Coronary artery (tissue), 2 donors: Measurements from ENCODE around the gene SMOC2.
"Not testable (repeated sequence)": the region's sequence is repeated elsewhere in the genome, so short reads cannot be mapped to it uniquely, and the experiment has no call there.

ENCODE experiments used
- DNase-seq: peaks from one replicate; pipeline ENCODE4 v3.0.0-alpha.2; 2017; ENCODE audit warnings: low spot score
- H3K27ac ChIP-seq, 2 donors: fragments of 200-600 bp; sonication (generic); one replicate each; pipeline ENCODE4 v1.5.1; 2016 to 2019
- H3K4me3 ChIP-seq: fragments of 200-600 bp; sonication (generic); 2 replicates; pipeline ENCODE4 v1.5.1; 2016; ENCODE audit warnings: mild to moderate bottlenecking, moderate library complexity
- CTCF ChIP-seq: fragments of 200-600 bp; sonication (generic); IDR thresholded peaks from one replicate; pipeline ENCODE4 v1.5.1; 2019; ENCODE audit warnings: antibody characterized with exemption

SMOC2 gene

DNA sequence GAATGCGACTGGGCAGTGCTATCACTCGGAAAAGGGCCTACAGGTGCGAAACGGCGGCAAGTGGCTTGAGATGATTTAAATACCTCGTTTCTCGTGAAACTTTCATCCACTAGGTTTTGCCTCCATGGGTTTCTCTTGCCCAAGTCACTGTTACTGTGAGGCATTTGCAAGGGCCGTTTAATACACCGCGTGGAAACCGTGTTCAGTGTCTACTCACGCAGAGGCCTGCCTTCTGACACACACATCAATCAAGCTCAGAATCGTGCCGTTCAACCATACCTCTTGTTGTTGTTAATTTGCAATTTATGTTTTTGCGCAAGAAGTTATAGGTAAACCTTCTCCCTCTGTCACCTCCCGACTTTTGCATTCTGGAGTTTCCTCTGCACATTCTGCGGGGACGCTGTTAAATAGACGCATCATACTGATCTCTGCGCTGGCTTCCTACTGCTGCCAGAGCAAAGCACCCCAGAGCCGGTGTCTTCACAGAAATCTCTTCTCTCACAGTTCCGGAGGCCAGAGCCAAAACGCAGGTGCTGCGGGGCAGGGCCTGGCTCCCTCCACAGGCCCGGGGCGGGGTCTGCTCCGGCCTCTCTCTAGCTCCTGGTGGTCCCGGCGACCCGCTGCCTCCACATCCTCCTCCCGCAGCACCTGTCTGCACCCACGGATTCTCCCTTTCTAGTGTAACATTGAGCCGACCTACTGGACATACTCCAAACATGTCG, 251.4 kb downstream of the SMOC2 start:
- DNase-seq, result peak; percentile 22
- Histone ChIP-seq H3K4me3 (no peak overlapping the region), H3K27ac (no peak overlapping the region)
- no peak for TF ChIP-seq CTCF

DNA sequence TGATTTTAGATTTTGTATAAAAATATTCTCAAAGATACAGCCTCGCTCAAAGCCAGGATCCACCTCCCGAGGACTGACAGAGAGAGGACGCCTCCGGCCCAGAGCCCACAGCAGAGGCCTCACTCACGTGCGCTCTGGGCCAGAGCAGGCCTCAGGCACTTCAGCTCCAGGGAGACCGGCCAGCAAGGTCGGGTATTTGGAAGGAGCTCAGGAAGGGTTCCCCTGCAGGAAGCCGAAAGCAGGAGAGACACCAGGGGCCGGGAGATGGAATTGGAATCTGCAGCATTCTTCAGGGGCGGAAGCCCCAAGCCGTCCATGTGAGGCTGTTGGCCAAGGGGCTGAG, 251.9 kb downstream of the SMOC2 start:
- H3K27ac ChIP-seq, H3K4me3 ChIP-seq, DNase-seq: not testable (repeated sequence)

DNA sequence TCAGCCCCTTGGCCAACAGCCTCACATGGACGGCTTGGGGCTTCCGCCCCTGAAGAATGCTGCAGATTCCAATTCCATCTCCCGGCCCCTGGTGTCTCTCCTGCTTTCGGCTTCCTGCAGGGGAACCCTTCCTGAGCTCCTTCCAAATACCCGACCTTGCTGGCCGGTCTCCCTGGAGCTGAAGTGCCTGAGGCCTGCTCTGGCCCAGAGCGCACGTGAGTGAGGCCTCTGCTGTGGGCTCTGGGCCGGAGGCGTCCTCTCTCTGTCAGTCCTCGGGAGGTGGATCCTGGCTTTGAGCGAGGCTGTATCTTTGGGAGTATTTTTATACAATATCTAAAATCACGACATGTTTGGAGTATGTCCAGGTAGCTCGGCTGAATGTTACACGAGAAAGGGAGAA, 253.8 kb downstream of the SMOC2 start:
- DNase-seq, H3K4me3 ChIP-seq, H3K27ac ChIP-seq: not testable (repeated sequence)

DNA sequence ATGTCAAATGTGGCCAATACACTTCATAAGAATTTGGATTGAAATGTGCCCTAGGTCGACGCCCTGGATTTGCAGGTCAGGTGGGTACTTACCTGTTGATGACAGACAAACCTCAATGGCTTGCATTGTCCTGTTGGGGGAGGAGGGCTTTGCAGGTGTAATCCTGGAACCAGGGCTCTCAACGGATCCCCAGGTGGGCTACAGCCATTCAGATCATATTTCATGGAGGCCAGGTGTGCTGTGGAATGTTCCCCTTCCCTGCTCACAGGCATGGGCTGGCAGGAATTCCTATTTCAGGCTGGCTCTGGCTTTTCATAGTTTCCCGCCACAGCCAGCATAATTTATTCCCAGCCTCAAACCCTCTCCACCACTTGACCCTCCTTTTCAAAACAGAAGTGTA, 254.7 kb downstream of the SMOC2 start:
- Histone ChIP-seq H3K27ac (no peak overlapping the region), H3K4me3 (no peak overlapping the region)
- peak; percentile 19 for DNase-seq
- no peak for TF ChIP-seq CTCF

DNA sequence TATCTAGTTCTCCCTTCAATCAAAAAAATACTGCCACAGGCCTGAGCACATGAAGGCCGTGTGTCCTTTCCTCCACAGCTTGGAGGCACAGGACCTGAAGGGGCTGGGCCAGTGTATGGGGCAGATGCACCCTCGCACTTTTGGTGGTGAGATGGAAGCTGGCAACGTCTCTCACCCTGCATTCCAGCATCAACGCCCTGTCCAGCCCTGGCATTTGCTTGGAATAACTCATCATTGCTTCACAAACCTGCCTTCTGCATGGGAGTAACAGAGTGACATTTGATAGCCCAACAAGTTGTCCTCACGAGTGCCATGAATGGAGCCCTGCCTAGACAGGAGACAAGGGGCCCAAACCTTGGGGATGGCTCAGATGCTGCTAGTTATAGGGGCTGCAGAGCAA, 257.9 kb downstream of the SMOC2 start:
- Histone ChIP-seq H3K4me3 (no peak overlapping the region), H3K27ac (no peak overlapping the region)
- DNase-seq, result no peak
- TF ChIP-seq CTCF, result no peak

- DNase-seq, result peak; percentile 40
- H3K27ac ChIP-seq, result no peak overlapping the region
- no peak overlapping the region for H3K4me3 ChIP-seq
- TF ChIP-seq CTCF, result no peak
Measured at GRCh38 chr6:168699631-168700295, 258.8 kb downstream of the SMOC2 start.

- no peak overlapping the region for H3K27ac ChIP-seq
- no peak overlapping the region for H3K4me3 ChIP-seq
- no peak for TF ChIP-seq CTCF
- peak; percentile 56 for DNase-seq
Measured at GRCh38 chr6:168700880-168701279, 259.9 kb downstream of the SMOC2 start.

DNA sequence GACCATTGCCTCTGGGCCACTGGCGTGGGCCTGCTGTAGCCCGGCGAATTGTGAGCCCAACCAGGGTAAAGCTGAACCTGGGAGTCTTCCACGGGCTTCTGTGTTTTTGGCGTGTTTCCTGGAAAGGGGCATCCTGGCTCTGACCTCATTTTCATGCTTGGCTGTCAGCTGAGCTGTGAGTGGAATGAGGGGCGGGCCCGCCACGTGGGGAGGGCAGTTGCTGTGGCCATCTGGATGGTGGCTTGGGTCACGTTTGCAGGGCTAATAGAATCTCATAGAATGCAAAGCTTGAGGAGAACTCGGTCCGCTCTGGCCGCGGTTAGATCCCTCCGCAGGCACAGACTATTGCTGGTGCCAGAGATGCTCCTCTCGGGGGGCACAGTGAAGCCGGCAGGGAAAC, 263.0 kb downstream of the SMOC2 start:
- peak; percentile 62 for DNase-seq

More for the DNA sequence above, 263.0 kb downstream of the SMOC2 start:
- Histone ChIP-seq H3K27ac (no peak overlapping the region), H3K4me3 (no peak overlapping the region)
- TF ChIP-seq CTCF, result no peak
